HFF-Myc (cell line): ENCODE measurements around the gene ABCA4.

ENCODE experiments used
- DNase-seq: peaks from one replicate; pipeline ENCODE4 v3.0.0-alpha.2; 2011; ENCODE audit warnings: low read depth; ENCODE audit errors: extremely low read depth
- H3K4me3 ChIP-seq: replicated peaks from 2 replicates; pipeline ENCODE4 v1.5.1; 2011; ENCODE audit warnings: low read depth, mild to moderate bottlenecking, control low read depth, low read length
- CTCF ChIP-seq: IDR thresholded peaks from 2 replicates; pipeline ENCODE4 v1.5.1; 2012; ENCODE audit warnings: mild to moderate bottlenecking, low read depth, low read length, control low read depth; ENCODE audit errors: missing control alignments

Gene ABCA4

DNA sequence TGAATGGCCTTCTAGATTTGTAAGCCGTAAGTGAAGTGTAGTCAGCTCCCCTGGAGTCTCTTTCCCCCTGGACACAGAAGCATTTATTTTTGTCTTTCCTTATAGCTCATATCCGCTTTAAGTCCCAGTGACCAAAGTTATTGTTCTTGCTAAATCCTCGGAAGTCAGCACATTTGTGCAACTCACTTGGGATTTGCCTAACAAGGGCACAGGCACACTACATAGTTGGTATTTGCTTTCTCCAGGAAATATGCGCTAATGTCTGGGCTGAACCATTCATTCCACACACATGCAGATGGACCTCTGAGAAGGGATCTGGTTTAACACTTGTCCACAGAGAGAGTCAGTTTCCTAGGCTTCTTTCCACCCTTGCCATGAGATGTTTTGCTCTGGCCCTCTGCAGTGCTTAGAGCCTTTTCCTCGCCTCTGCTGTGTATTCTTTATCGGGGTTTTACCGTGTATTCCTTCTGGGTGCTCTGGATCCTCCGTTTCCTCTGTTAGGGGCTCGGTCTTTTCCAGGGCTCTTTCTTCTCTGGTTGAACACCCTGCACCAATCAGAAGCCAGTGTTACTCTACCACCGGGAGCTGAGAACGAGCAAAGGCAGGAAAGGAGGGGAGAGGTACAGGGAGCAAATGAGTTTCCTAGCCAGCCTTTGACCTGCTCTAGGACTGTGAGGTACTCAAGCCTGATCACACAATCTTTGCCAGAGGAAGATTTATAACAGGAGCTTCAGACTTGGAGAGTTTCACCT lies 72.4 kb downstream of the ABCA4 start:
- no peak for TF ChIP-seq CTCF
- H3K4me3 ChIP-seq: no peak overlapping the region
- DNase-seq: no peak

GRCh38 chr1:94047949-94048348 lies 73.0 kb downstream of the ABCA4 start:
- no peak for DNase-seq
- TF ChIP-seq CTCF: no peak
- H3K4me3 ChIP-seq: no peak overlapping the region

DNA sequence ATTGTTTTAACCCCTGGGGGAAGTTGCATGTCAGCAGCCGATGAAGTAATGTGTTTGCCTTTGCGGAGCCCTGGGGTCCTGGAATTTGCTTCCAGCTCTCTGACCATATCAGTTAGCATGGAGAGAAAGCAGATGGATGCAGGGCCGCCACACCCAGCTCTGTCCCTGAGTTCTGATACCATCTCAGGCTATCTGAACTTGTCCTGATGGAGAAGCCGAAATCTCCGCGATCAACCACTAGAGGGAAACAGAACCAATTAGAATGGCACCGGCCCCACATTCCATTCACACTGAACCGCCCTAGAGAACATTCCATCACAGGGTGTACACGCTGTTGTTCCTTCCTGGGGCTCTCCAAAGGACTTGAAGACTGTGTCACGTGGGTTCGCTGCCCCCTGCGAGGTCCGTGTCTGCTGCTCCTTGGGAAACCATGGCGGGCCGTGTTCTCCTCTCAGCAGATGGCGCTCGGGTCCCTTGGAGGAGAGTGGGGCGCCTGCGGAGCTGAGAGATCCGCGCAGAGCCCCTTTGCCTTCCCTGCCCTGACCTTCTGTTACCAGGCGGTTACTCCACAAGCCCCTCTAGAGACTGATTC lies 75.4 kb downstream of the ABCA4 start:
- TF ChIP-seq CTCF: peak; percentile 78
- no peak overlapping the region for H3K4me3 ChIP-seq
- DNase-seq: peak; percentile 86

DNA sequence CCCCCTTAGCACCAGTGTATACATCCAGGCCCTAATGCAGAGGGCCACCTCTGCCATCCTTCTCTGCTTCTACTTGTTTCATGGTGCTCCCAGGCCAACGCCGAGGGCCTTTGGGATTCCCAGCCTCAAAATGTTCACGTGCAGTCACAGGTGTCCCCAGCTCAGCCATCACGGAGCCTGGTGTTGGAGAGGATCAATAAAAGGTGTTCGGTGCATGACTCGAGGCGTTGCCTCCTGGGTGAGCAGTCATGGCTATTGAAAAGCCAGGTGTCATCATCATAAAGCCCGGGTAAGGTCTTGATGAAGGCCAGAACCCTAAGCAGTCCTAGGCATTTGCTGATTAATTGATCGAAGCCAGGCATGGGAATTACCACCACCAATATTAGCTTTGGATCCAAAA lies 76.1 kb downstream of the ABCA4 start:
- H3K4me3 ChIP-seq: no peak overlapping the region
- DNase-seq: no peak
- no peak for TF ChIP-seq CTCF

GRCh38 chr1:94044290-94044790 lies 76.6 kb downstream of the ABCA4 start:
- no peak for TF ChIP-seq CTCF
- no peak for DNase-seq
- H3K4me3 ChIP-seq: no peak overlapping the region

- H3K4me3 ChIP-seq: no peak overlapping the region
- no peak for DNase-seq
- no peak for TF ChIP-seq CTCF
Observed at GRCh38 chr1:94043738-94044289, 77.1 kb downstream of the ABCA4 start.
